ENCODE measurements around the gene TSHZ2. TPM values are rescaled to one million over a fixed set of nuclear protein-coding genes. Genes with fewer than 3 reads are reported as not detected.
"Not testable (repeated sequence)": the region's sequence is repeated elsewhere in the genome, so short reads cannot be mapped to it uniquely, and the experiment has no call there.

Gene TSHZ2
- total and polyA plus RNA-seq, 2 donors (not counting 3 experiments of a cell fraction or from before 2014, with no cell fraction given): not detected

- intact Hi-C loops (cut with micrococcal nuclease) (no loop called here), dilution Hi-C loops (cut with MboI; ENCODE audit: extremely low pct_ligation_motif_present, low sequenced_read_pairs) (no loop called here)
- Histone ChIP-seq H3K9me3 (replicated peaks; ENCODE audit: control insufficient read depth, insufficient read depth, low read length) (no peaks in the 10 kb centered on the region), H3K4me2 (ENCODE audit: insufficient read depth, low read length) (no peak overlapping the region), H3K36me3 (ENCODE audit: control insufficient read depth in 2 of 2, extremely low read depth in 1 of 2, insufficient read depth in 2 of 2, low read length in 2 of 2) (no peaks in the 10 kb centered on the region), H3K9ac (replicated peaks; ENCODE audit: extremely low read depth, insufficient read depth, low read length) (no peak overlapping the region), H3K9me1 (replicated peaks; ENCODE audit: control insufficient read depth, extremely low read depth, insufficient read depth, low read length) (no peaks in the 10 kb centered on the region), H4K20me1 (replicated peaks; ENCODE audit: control insufficient read depth, extremely low read depth, insufficient read depth, low read length) (no peaks in the 10 kb centered on the region), H3K79me2 (ENCODE audit: control insufficient read depth, insufficient read depth, low read length) (no peaks in the 10 kb centered on the region), H3K27ac (ENCODE audit: insufficient read depth, low read depth, low read length) (no peak overlapping the region), H3K27me3 (ENCODE audit: control insufficient read depth in 2 of 2, insufficient read depth in 2 of 2, low read length in 2 of 2) (no peaks in the 10 kb centered on the region), H3K4me1 (ENCODE audit: control insufficient read depth, extremely low read depth, insufficient read depth, low read length) (no peaks in the 10 kb centered on the region), H2AFZ (ENCODE audit: low read depth, low read length) (no peak overlapping the region), H3K4me3 (replicated peaks in 1 of 3; ENCODE audit: insufficient read depth in 1 of 3, low read depth in 1 of 3, low read length in 3 of 3) (no peak overlapping the region)
- ChIA-PET CTCF (no interaction called here), POLR2A (no interaction called here)
- no TSS peak for BruUV-seq (replicated peaks)
- no peak for FAIRE-seq
- DNase-seq (ENCODE audit: low read depth, low spot score): no peak
- TF ChIP-seq CTCF (IDR thresholded peaks at IDR 0.05; ENCODE audit: extremely low read depth in 1 of 2, insufficient read depth in 1 of 2, low read depth in 1 of 2, low read length in 2 of 2): no peak
- TF ChIP-seq MYC (IDR thresholded peaks at IDR 0.05; ENCODE audit: low read depth, low read length): no peak
These were observed 531.4 kb downstream of the TSHZ2 start for GRCh38 chr20:53503517-53503919.

GRCh38 chr20:53504106-53504505 is 531.9 kb downstream of the TSHZ2 start:
- POLR2A ChIA-PET; H3K27me3 ChIP-seq (ENCODE audit: control insufficient read depth in 2 of 2, insufficient read depth in 2 of 2, low read length in 2 of 2); H3K4me3 ChIP-seq (replicated peaks in 1 of 3; ENCODE audit: insufficient read depth in 1 of 3, low read depth in 1 of 3, low read length in 3 of 3); H3K9me3 ChIP-seq (replicated peaks; ENCODE audit: control insufficient read depth, insufficient read depth, low read length); H3K9me1 ChIP-seq (replicated peaks; ENCODE audit: control insufficient read depth, extremely low read depth, insufficient read depth, low read length); H4K20me1 ChIP-seq (replicated peaks; ENCODE audit: control insufficient read depth, extremely low read depth, insufficient read depth, low read length); H3K27ac ChIP-seq (ENCODE audit: insufficient read depth, low read depth, low read length); CTCF ChIA-PET; H2AFZ ChIP-seq (ENCODE audit: low read depth, low read length); DNase-seq (ENCODE audit: low read depth, low spot score); H3K36me3 ChIP-seq (ENCODE audit: control insufficient read depth in 2 of 2, extremely low read depth in 1 of 2, insufficient read depth in 2 of 2, low read length in 2 of 2); H3K4me1 ChIP-seq (ENCODE audit: control insufficient read depth, extremely low read depth, insufficient read depth, low read length); FAIRE-seq; H3K9ac ChIP-seq (replicated peaks; ENCODE audit: extremely low read depth, insufficient read depth, low read length); H3K79me2 ChIP-seq (ENCODE audit: control insufficient read depth, insufficient read depth, low read length); BruUV-seq (replicated peaks); intact Hi-C loops (cut with micrococcal nuclease); H3K4me2 ChIP-seq (ENCODE audit: insufficient read depth, low read length); dilution Hi-C loops (cut with MboI; ENCODE audit: extremely low pct_ligation_motif_present, low sequenced_read_pairs): not testable (repeated sequence)
